ENCODE results near the gene UIMC1.

- TF ChIP-seq, protein P1, sequence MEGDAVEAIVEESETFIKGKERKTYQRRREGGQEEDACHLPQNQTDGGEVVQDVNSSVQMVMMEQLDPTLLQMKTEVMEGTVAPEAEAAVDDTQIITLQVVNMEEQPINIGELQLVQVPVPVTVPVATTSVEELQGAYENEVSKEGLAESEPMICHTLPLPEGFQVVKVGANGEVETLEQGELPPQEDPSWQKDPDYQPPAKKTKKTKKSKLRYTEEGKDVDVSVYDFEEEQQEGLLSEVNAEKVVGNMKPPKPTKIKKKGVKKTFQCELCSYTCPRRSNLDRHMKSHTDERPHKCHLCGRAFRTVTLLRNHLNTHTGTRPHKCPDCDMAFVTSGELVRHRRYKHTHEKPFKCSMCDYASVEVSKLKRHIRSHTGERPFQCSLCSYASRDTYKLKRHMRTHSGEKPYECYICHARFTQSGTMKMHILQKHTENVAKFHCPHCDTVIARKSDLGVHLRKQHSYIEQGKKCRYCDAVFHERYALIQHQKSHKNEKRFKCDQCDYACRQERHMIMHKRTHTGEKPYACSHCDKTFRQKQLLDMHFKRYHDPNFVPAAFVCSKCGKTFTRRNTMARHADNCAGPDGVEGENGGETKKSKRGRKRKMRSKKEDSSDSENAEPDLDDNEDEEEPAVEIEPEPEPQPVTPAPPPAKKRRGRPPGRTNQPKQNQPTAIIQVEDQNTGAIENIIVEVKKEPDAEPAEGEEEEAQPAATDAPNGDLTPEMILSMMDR (conservative IDR thresholded peaks at IDR 0.05), result no peak
- no peak for TF ChIP-seq ZFX (IDR thresholded peaks at IDR 0.05)
Measured at GRCh38 chr5:176899296-176899891, 107.2 kb downstream of the UIMC1 start, which contains the start of gene HK3.
